NCI-H146 (cell line): ENCODE results near the gene RNF4.
"Not testable (repeated sequence)": the region's sequence is repeated elsewhere in the genome, so short reads cannot be mapped to it uniquely, and the experiment has no call there.

Experiments
- DNase-seq: peaks from one replicate; lab custom pipeline; 2025; lab: John Stamatoyannopoulos, UW

RNF4 gene

GRCh38 chr4:2486981-2487380, 18.1 kb downstream of the RNF4 start:
- DNase-seq = no peak

GRCh38 chr4:2487632-2488031, 18.7 kb downstream of the RNF4 start:
- DNase-seq = no peak

- no peak for DNase-seq
Measured at GRCh38 chr4:2489081-2489805, 20.3 kb downstream of the RNF4 start.

GRCh38 chr4:2489841-2490552, 21.1 kb downstream of the RNF4 start:
- no peak for DNase-seq

- no peak for DNase-seq
Measured at GRCh38 chr4:2492970-2493369, 24.1 kb downstream of the RNF4 start.

GRCh38 chr4:2494992-2495391, 26.1 kb downstream of the RNF4 start:
- no peak for DNase-seq

GRCh38 chr4:2497324-2497723, 28.4 kb downstream of the RNF4 start:
- no peak for DNase-seq

GRCh38 chr4:2497931-2498330, 29.0 kb downstream of the RNF4 start:
- DNase-seq = no peak

- no peak for DNase-seq
Measured at GRCh38 chr4:2500547-2500946, 31.6 kb downstream of the RNF4 start.

- DNase-seq = no peak
Measured at GRCh38 chr4:2501034-2501594, 32.2 kb downstream of the RNF4 start.

GRCh38 chr4:2503809-2504208, 34.9 kb downstream of the RNF4 start:
- no peak for DNase-seq

- DNase-seq = no peak
Measured at GRCh38 chr4:2507259-2507658, 38.4 kb downstream of the RNF4 start.

GRCh38 chr4:2507855-2508254, 38.9 kb downstream of the RNF4 start:
- no peak for DNase-seq

- no peak for DNase-seq
Measured at GRCh38 chr4:2510351-2511259, 41.7 kb downstream of the RNF4 start.

GRCh38 chr4:2511645-2512131, 42.8 kb downstream of the RNF4 start:
- no peak for DNase-seq

- DNase-seq = no peak
Measured at GRCh38 chr4:2512396-2513135, 43.7 kb downstream of the RNF4 start.

GRCh38 chr4:2514193-2514592, 45.3 kb downstream of the RNF4 start:
- not testable (repeated sequence) for DNase-seq

- not testable (repeated sequence) for DNase-seq
Measured at GRCh38 chr4:2514944-2515343, 46.0 kb downstream of the RNF4 start.

GRCh38 chr4:2515830-2516550, 47.1 kb downstream of the RNF4 start:
- DNase-seq = no peak

- DNase-seq = no peak
Measured at GRCh38 chr4:2516635-2517034, 47.7 kb downstream of the RNF4 start.

GRCh38 chr4:2526559-2526958, 57.7 kb downstream of the RNF4 start:
- DNase-seq = no peak
